IMR-90 (cell line): ENCODE data around the gene ARL14EP. TPM values are rescaled to one million over a fixed set of nuclear protein-coding genes. Genes with fewer than 3 reads are reported as not detected.

ENCODE experiments used
- ATAC-seq: fragments of 200-7000 bp; cut with Tn5 transposase; 2 replicates; pipeline ENCODE4 v1.9.1; 2020; ENCODE audit warnings: low read depth, mild to moderate bottlenecking, moderate library complexity
- BruUV-seq: library from RNA; stranded (reverse); fragments of 400-500 nt; replicated peaks from 2 replicates; lab custom pipeline; 2021; lab: Mats Ljungman, UMichigan
- CTCF ChIA-PET: fragments of 300-600 bp; formaldehyde crosslinking; extraction: SDS; loops from one replicate; lab custom pipeline; 2021; ENCODE audit warnings: antibody characterized with exemption; lab: Yijun Ruan, JAX
- POLR2A ChIA-PET: fragments of 300-600 bp; sonication (Branson Sonifier 250); formaldehyde crosslinking; loops from one replicate; lab custom pipeline; 2022; ENCODE audit warnings: antibody characterized with exemption; ENCODE audit not compliant: unreplicated experiment; lab: Charles Lee
- DNase-seq: peaks from one replicate; pipeline ENCODE4 v3.0.0; 2013
- H2AFZ ChIP-seq: replicated peaks from 2 replicates; pipeline ENCODE3; 2013; ENCODE audit warnings: low read length, mild to moderate bottlenecking; ENCODE audit not compliant: poor library complexity
- H2AK5ac ChIP-seq: 2 replicates; pipeline ENCODE4 v1.6.1; 2013; ENCODE audit warnings: low read depth, low read length, inconsistent platforms
- H2AK9ac ChIP-seq: replicated peaks from 2 replicates; pipeline ENCODE3; 2013; ENCODE audit warnings: mild to moderate bottlenecking, low read depth, low read length, moderate library complexity; ENCODE audit not compliant: poor library complexity
- H2BK120ac ChIP-seq: 2 replicates; pipeline ENCODE4 v1.6.1; 2013; ENCODE audit warnings: low read depth, low read length, inconsistent platforms
- H2BK15ac ChIP-seq: 3 replicates; pipeline ENCODE4 v1.6.1; 2013; ENCODE audit warnings: low read depth, low read length, inconsistent platforms
- H2BK20ac ChIP-seq: 2 replicates; pipeline ENCODE4 v1.6.1; 2013; ENCODE audit warnings: low read depth, mild to moderate bottlenecking, inconsistent platforms, low read length, moderate library complexity
- H2BK5ac ChIP-seq: 2 replicates; pipeline ENCODE4 v1.6.1; 2013; ENCODE audit warnings: mild to moderate bottlenecking, low read depth, low read length, inconsistent platforms; ENCODE audit not compliant: poor library complexity, severe bottlenecking
- H3K14ac ChIP-seq: replicated peaks from 2 replicates; pipeline ENCODE4 v1.6.1; 2013; ENCODE audit warnings: low read depth, low read length, inconsistent platforms
- H3K18ac ChIP-seq: 2 replicates; pipeline ENCODE4 v1.6.1; 2013; ENCODE audit warnings: low read depth, low read length, control low read depth
- H3K23ac ChIP-seq: 2 replicates; pipeline ENCODE4 v1.6.1; 2013; ENCODE audit warnings: low read depth, low read length, inconsistent platforms
- H3K27ac ChIP-seq: 2 replicates; pipeline ENCODE4 v1.5.1; 2013; ENCODE audit warnings: mild to moderate bottlenecking, control low read depth, low read length; ENCODE audit not compliant: insufficient read depth
- H3K27me3 ChIP-seq: 2 replicates; pipeline ENCODE4 v1.6.1; 2013; ENCODE audit warnings: low read length; ENCODE audit not compliant: control insufficient read depth, insufficient read depth
- H3K36me3 ChIP-seq: 2 replicates; pipeline ENCODE4 v1.6.1; 2013; ENCODE audit warnings: low read length, mixed read lengths; ENCODE audit not compliant: control insufficient read depth, insufficient read depth
- H3K4ac ChIP-seq: 2 replicates; pipeline ENCODE4 v1.6.1; 2013; ENCODE audit warnings: low read depth, low read length, inconsistent platforms
- H3K4me1 ChIP-seq: 2 replicates; pipeline ENCODE4 v1.6.1; 2013; ENCODE audit warnings: low read length, mixed read lengths; ENCODE audit not compliant: control insufficient read depth, insufficient read depth
- H3K4me2 ChIP-seq: 2 replicates; pipeline ENCODE4 v1.6.1; 2013; ENCODE audit warnings: low read depth, mild to moderate bottlenecking, control low read depth, low read length, moderate library complexity
- H3K4me3 ChIP-seq: 2 replicates; pipeline ENCODE4 v1.5.1; 2013; ENCODE audit warnings: low read depth, mild to moderate bottlenecking, control low read depth, low read length, moderate library complexity; ENCODE audit not compliant: insufficient read depth
- H3K56ac ChIP-seq: 2 replicates; pipeline ENCODE4 v1.6.1; 2013; ENCODE audit warnings: low read length, inconsistent platforms; ENCODE audit not compliant: insufficient read depth; ENCODE audit errors: extremely low read depth
- H3K79me1 ChIP-seq, 2 experiments: 2 replicates each; pipeline ENCODE4 v1.6.1; 2013; ENCODE audit warnings: low read length in 2 of 2, inconsistent platforms in 1 of 2, low read depth in 1 of 2
- H3K9ac ChIP-seq: 2 replicates; pipeline ENCODE4 v1.6.1; 2013; ENCODE audit warnings: low read depth, low read length, control low read depth
- H3K9me1 ChIP-seq: 2 replicates; pipeline ENCODE4 v1.6.1; 2013; ENCODE audit warnings: low read length, inconsistent platforms; ENCODE audit not compliant: insufficient read depth
- H3K9me3 ChIP-seq: 2 replicates; pipeline ENCODE4 v1.6.1; 2013; ENCODE audit warnings: low read length; ENCODE audit not compliant: control insufficient read depth, insufficient read depth
- H4K20me1 ChIP-seq: 2 replicates; pipeline ENCODE4 v1.6.1; 2013; ENCODE audit warnings: low read length, inconsistent platforms; ENCODE audit not compliant: insufficient read depth
- H4K5ac ChIP-seq: 2 replicates; pipeline ENCODE4 v1.6.1; 2013; ENCODE audit warnings: mild to moderate bottlenecking, low read depth, low read length, control low read depth
- H4K8ac ChIP-seq, 2 experiments: 2 replicates each; pipeline ENCODE4 v1.6.1; 2013; ENCODE audit warnings: low read depth in 2 of 2, low read length in 2 of 2, control low read depth in 1 of 2, inconsistent platforms in 1 of 2
- H4K91ac ChIP-seq: 2 replicates; pipeline ENCODE4 v1.6.1; 2013; ENCODE audit warnings: low read depth, low read length, inconsistent platforms; ENCODE audit not compliant: insufficient read depth
- CTCF ChIP-seq: conservative IDR thresholded peaks from 2 replicates; pipeline ENCODE4 v1.5.1; 2012; ENCODE audit warnings: mild to moderate bottlenecking, low read depth, low read length, improper control_type of control experiment
- FOS ChIP-seq: fragments of 150-350 bp; IDR thresholded peaks from 2 replicates; pipeline ENCODE4 v1.6.1; 2016; ENCODE audit warnings: low read depth, low read length
- MAZ ChIP-seq: IDR thresholded peaks from 2 replicates; pipeline ENCODE4 v1.6.1; 2012; ENCODE audit warnings: low read depth, mild to moderate bottlenecking, low read length, improper control_type of control experiment, moderate library complexity, borderline replicate concordance
- MXI1 ChIP-seq: IDR thresholded peaks from 2 replicates; pipeline ENCODE4 v1.6.1; 2012; ENCODE audit warnings: low read depth, mild to moderate bottlenecking, low read length, moderate library complexity, borderline replicate concordance
- NFE2L2 ChIP-seq: fragments of 150-350 bp; IDR thresholded peaks from 2 replicates; pipeline ENCODE4 v1.6.1; 2016; ENCODE audit warnings: low read depth, mild to moderate bottlenecking, low read length
- WGBS, 2 experiments: methylation state at CpG; one replicate each; pipeline versions ENCODE4 v1.1.5 to v1.1.7; 2013; ENCODE audit warnings: missing lambda C conversion rate in 2 of 2; ENCODE audit not compliant: insufficient read length in 1 of 2; ENCODE audit errors: extremely low coverage in 2 of 2; 5-methylcytosine and 5-hydroxymethylcytosine counted together
- dilution Hi-C: fragments of 300-500 bp; cut with HindIII; formaldehyde crosslinking; loops from one replicate; pipeline ENCODE4 v1.14.3; 2018; ENCODE audit warnings: low sequenced_read_pairs; ENCODE audit not compliant: unreplicated experiment
- in situ Hi-C: fragments of 300-500 bp; cut with MboI; formaldehyde crosslinking; loops from 3 replicates; pipeline ENCODE4 v1.14.3; 2019; ENCODE audit warnings: low sequenced_read_pairs, inconsistent platforms, mixed read lengths
- intact Hi-C: fragments of 100-400 bp; cut with micrococcal nuclease; formaldehyde crosslinking; loops from 2 replicates; pipeline ENCODE4 v1.10.0; 2022
- polyA plus RNA-seq, 3 experiments: library from polyadenylated mRNA; depleted of rRNA; stranded (reverse); fragments of >200 nt; gene quantifications; 2 replicates each; pipeline ENCODE4 v1.2.3, GENCODE V29; 2012; ENCODE audit warnings: low replicate concordance in 1 of 3
- total RNA-seq: library from RNA; depleted of rRNA; stranded (reverse); fragments of >200 nt; gene quantifications from 2 replicates; pipeline ENCODE4 v1.2.3, GENCODE V29; 2012
- TF ChIP-seq, protein P1 (sequence below): fragments of 150-350 bp; IDR thresholded peaks from 2 replicates; pipeline ENCODE4 v1.6.1; 2017; ENCODE audit warnings: mild to moderate bottlenecking, antibody characterized with exemption, low read length, low read depth

Gene ARL14EP
- total and polyA plus RNA-seq, 2 of the 4 experiments (the other 2 are of a cell fraction) = 13.8 to 15.7 TPM

GRCh38 chr11:30310623-30311022, 12.3 kb upstream of the ARL14EP start:
- H3K4me2 ChIP-seq = no peak overlapping the region
- no TSS peak for BruUV-seq
- H2BK20ac ChIP-seq = no peak overlapping the region
- dilution Hi-C loops = no loop called here
- H2AK9ac ChIP-seq = no peak overlapping the region
- no peak overlapping the region for H3K4ac ChIP-seq
- H3K4me3 ChIP-seq = no peak overlapping the region
- H4K8ac ChIP-seq = no peak overlapping the region
- no peak overlapping the region for H2BK15ac ChIP-seq
- no peak for TF ChIP-seq CTCF
- TF ChIP-seq FOS = no peak
- no peak for TF ChIP-seq MAZ
- TF ChIP-seq, protein P1, sequence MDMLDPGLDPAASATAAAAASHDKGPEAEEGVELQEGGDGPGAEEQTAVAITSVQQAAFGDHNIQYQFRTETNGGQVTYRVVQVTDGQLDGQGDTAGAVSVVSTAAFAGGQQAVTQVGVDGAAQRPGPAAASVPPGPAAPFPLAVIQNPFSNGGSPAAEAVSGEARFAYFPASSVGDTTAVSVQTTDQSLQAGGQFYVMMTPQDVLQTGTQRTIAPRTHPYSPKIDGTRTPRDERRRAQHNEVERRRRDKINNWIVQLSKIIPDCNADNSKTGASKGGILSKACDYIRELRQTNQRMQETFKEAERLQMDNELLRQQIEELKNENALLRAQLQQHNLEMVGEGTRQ = no peak
- TF ChIP-seq MXI1 = no peak
- no peak for TF ChIP-seq NFE2L2
- no peaks in the 10 kb centered on the region for H3K27me3 ChIP-seq
- ATAC-seq = no peak
- H3K27ac ChIP-seq = no peak overlapping the region
- no peaks in the 10 kb centered on the region for H3K9me3 ChIP-seq
- H3K9me1 ChIP-seq = no peaks in the 10 kb centered on the region
- no peak for DNase-seq
- no peaks in the 10 kb centered on the region for H3K4me1 ChIP-seq
- no peaks in the 10 kb centered on the region for H3K79me1 ChIP-seq
- CTCF ChIA-PET = interaction anchor here (0.6 kb wide), 1 partner anchor 80 kb away, joined by 4 read pairs; the partner anchor contains the start of gene FSHB
- no peak overlapping the region for H4K5ac ChIP-seq
- no peaks in the 10 kb centered on the region for H4K20me1 ChIP-seq
- H2BK120ac ChIP-seq = no peak overlapping the region
- intact Hi-C loops = loop anchor here (5.0 kb wide), 1 partner anchor 183 kb away; no protein-coding TSS in a partner anchor
- POLR2A ChIA-PET = no interaction called here
- H3K56ac ChIP-seq = no peak overlapping the region
- no peak overlapping the region for H2AK5ac ChIP-seq
- H3K14ac ChIP-seq = no peak overlapping the region
- no peaks in the 10 kb centered on the region for H3K36me3 ChIP-seq
- H4K91ac ChIP-seq = no peak overlapping the region
- WGBS, 2 experiments = 80% methylated on average over 1 of the region's 1 CpG; no CpG with 5 or more reads in 1 of the 2 experiments
- H2AFZ ChIP-seq = no peak overlapping the region
- no peak overlapping the region for H3K18ac ChIP-seq
- in situ Hi-C loops = no loop called here
- no peak overlapping the region for H2BK5ac ChIP-seq
- H3K23ac ChIP-seq = no peak overlapping the region
- H3K9ac ChIP-seq = no peak overlapping the region
